GM20431 (cell line): ENCODE data around the gene OBP2A.

ENCODE experiments used
- in situ Hi-C: fragments of 300-500 bp; cut with MseI, MboI; formaldehyde crosslinking; loops from one replicate; pipeline ENCODE4 v1.15.0; 2020; ENCODE audit warnings: low sequenced_read_pairs; ENCODE audit not compliant: unreplicated experiment

Gene OBP2A

GRCh38 chr9:135589596-135590485, 43.9 kb downstream of the OBP2A start:
- in situ Hi-C loops: no loop called here

- in situ Hi-C loops: no loop called here
These were observed 44.7 kb downstream of the OBP2A start for GRCh38 chr9:135590486-135591079.

- in situ Hi-C loops: no loop called here
These were observed 45.8 kb downstream of the OBP2A start for GRCh38 chr9:135591506-135592330.

- in situ Hi-C loops: no loop called here
These were observed 46.3 kb downstream of the OBP2A start for GRCh38 chr9:135592331-135592590.

- in situ Hi-C loops: no loop called here
These were observed 46.7 kb downstream of the OBP2A start for GRCh38 chr9:135592625-135593024.

GRCh38 chr9:135596211-135596610, 50.3 kb downstream of the OBP2A start:
- in situ Hi-C loops: no loop called here
